Measurements from ENCODE around the gene CDH2. TPM values are rescaled to one million over a fixed set of nuclear protein-coding genes. Genes with fewer than 3 reads are reported as not detected.

Gene CDH2
- total RNA-seq, 4 donors from 2014 or later = 0.47 to 1.7 (median 1.1) TPM; not detected in 1

GRCh38 chr18:28175930-28176697, 816 bp downstream of the CDH2 start:
- no peaks in the 10 kb centered on the region for H3K9me3 ChIP-seq
- DNase-seq (ENCODE audit: low spot score in 2 of 2) = no peak
- peaks cover 31% of the 10 kb centered on the region for H3K4me1 ChIP-seq
- TF ChIP-seq POLR2AphosphoS5 (IDR thresholded peaks at IDR 0.05) (no peak), EP300 (IDR thresholded peaks at IDR 0.05) (no peak), CTCF (IDR thresholded peaks at IDR 0.05) (no peak), POLR2A (IDR thresholded peaks at IDR 0.05) (no peak)
- peaks cover 68% of the 10 kb centered on the region for H3K27me3 ChIP-seq
- peak overlapping the region; percentile 58 for H3K4me3 ChIP-seq
- H3K27ac ChIP-seq = no peak overlapping the region
- no peaks in the 10 kb centered on the region for H3K36me3 ChIP-seq
- WGBS = 2% methylated on average over 23 of the region's 44 CpGs

GRCh38 chr18:28175150-28175929, 1.6 kb downstream of the CDH2 start:
- DNase-seq (ENCODE audit: low spot score in 2 of 2) = no peak
- no peak for TF ChIP-seq EP300 (IDR thresholded peaks at IDR 0.05)
- no peak for TF ChIP-seq CTCF (IDR thresholded peaks at IDR 0.05)
- no peak for TF ChIP-seq POLR2A (IDR thresholded peaks at IDR 0.05)
- no peak for TF ChIP-seq POLR2AphosphoS5 (IDR thresholded peaks at IDR 0.05)
- H3K27me3 ChIP-seq = peaks cover 69% of the 10 kb centered on the region

GRCh38 chr18:28174181-28174905, 2.6 kb downstream of the CDH2 start:
- no peaks in the 10 kb centered on the region for H3K36me3 ChIP-seq
- no peaks in the 10 kb centered on the region for H3K9me3 ChIP-seq
- TF ChIP-seq CTCF (IDR thresholded peaks at IDR 0.05) (no peak), POLR2A (IDR thresholded peaks at IDR 0.05) (no peak), EP300 (IDR thresholded peaks at IDR 0.05) (no peak), POLR2AphosphoS5 (IDR thresholded peaks at IDR 0.05) (no peak)
- 66% methylated on average over 8 of the region's 8 CpGs for WGBS
- H3K4me1 ChIP-seq = peaks cover 31% of the 10 kb centered on the region
- H3K27me3 ChIP-seq = peaks cover 68% of the 10 kb centered on the region
- no peak for DNase-seq (ENCODE audit: low spot score in 2 of 2)
- no peak overlapping the region for H3K4me3 ChIP-seq
- H3K27ac ChIP-seq = no peak overlapping the region

More at GRCh38 chr18:28175150-28175929, 1.6 kb downstream of the CDH2 start:
- Histone ChIP-seq H3K4me1 (peaks cover 31% of the 10 kb centered on the region), H3K9me3 (no peaks in the 10 kb centered on the region), H3K36me3 (no peaks in the 10 kb centered on the region), H3K4me3 (peak overlapping the region; percentile 58), H3K27ac (no peak overlapping the region)
- 4% methylated on average over 24 of the region's 53 CpGs for WGBS

GRCh38 chr18:28171837-28172236, 5.1 kb downstream of the CDH2 start:
- Histone ChIP-seq H3K4me3 (no peak overlapping the region), H3K27ac (no peak overlapping the region), H3K36me3 (no peaks in the 10 kb centered on the region), H3K9me3 (no peaks in the 10 kb centered on the region), H3K27me3 (peaks cover 48% of the 10 kb centered on the region), H3K4me1 (peaks cover 17% of the 10 kb centered on the region)
- TF ChIP-seq POLR2AphosphoS5 (IDR thresholded peaks at IDR 0.05) = no peak
- TF ChIP-seq EP300 (IDR thresholded peaks at IDR 0.05) = no peak
- no peak for TF ChIP-seq CTCF (IDR thresholded peaks at IDR 0.05)
- no peak for TF ChIP-seq POLR2A (IDR thresholded peaks at IDR 0.05)
- DNase-seq (ENCODE audit: low spot score in 2 of 2) = no peak
- 75% methylated on average over 3 of the region's 3 CpGs for WGBS

Data from suprapubic skin (tissue), 4 donors.